NCI-H146 (cell line): Measurements from ENCODE around the gene RUVBL2.
A peak's percentile ranks its signal among the peaks of the same experiment; 100 is the strongest.

Experiments used
- DNase-seq: peaks from one replicate; lab custom pipeline; 2025; lab: John Stamatoyannopoulos, UW

Gene RUVBL2

GRCh38 chr19:48993175-48994034 lies at the start of gene RUVBL2, which contains the start of gene GYS1:
TSS of gene RUVBL2 (plus strand) at chr19:48993887. CDS start at chr19:48993912, 25 bp downstream.
TSS of gene GYS1 (minus strand) at chr19:48993309. CDS start at chr19:48993112, 197 bp downstream.
- peak; percentile 100 for DNase-seq

GRCh38 chr19:48945415-48945814 lies 48.3 kb upstream of the RUVBL2 start:
- DNase-seq, result no peak

DNA sequence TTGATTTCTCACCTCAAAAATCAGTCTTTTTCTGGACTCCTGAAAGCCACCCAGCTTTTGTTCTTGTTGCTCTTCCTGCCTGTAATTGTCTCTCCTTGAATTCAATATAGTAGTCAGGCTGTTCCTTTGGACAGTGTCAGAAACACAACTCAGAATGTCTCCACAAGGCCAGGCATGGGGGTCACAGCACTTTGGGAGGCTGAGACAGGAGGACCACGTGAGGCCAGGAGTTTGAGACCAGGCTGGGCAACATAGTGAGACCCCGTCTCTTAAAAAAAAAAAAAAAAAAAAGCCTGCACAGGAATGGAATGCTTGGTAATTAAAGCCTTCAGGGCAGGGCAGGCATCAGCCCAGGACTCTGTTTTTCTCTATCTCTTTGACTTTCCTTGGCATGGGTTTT lies 47.9 kb upstream of the RUVBL2 start:
- DNase-seq, result no peak

- DNase-seq, result no peak
These were observed 47.0 kb upstream of the RUVBL2 start for GRCh38 chr19:48946463-48947257.

- no peak for DNase-seq
These were observed 46.5 kb upstream of the RUVBL2 start for GRCh38 chr19:48947258-48947542.

- DNase-seq, result no peak
These were observed 43.5 kb upstream of the RUVBL2 start for GRCh38 chr19:48950159-48950558.

GRCh38 chr19:48950830-48951519 lies 42.7 kb upstream of the RUVBL2 start:
- DNase-seq, result no peak

- DNase-seq, result no peak
These were observed 40.5 kb upstream of the RUVBL2 start for GRCh38 chr19:48953141-48953540.

DNA sequence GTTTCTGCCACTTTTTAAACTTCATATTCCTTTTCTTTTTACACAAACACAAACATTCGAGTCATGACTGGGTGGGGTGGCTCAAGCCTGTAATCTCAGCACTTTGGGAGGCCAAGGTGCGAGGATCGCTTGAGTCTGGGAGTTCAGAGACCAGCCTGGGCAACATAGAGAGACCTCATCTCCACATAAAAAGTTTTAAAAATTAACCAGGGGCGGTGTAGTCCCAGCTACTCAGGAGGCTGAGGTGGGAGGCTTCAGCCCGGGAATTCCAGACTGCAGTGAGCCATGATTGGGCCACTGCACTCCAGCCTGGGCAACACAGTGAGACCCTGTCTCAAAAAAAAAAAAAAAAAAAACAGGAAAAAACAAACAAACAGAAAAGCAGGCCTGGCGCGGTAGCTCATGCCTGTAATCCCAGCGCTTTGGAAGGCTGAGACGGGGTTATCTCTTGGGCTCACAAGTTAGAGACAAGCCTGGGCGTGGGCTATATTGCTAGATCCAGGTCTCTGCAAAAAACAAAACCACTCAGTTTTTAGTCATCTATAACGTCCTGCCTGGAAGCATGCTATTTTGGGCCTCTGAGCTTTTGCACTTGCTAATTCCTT lies 39.6 kb upstream of the RUVBL2 start:
- no peak for DNase-seq

- peak; percentile 98 for DNase-seq
These were observed 38.9 kb upstream of the RUVBL2 start, which contains the start of gene BAX for GRCh38 chr19:48954595-48955307. TSS of gene BAX (plus strand) at chr19:48954875. CDS start at chr19:48954929, 54 bp downstream.

DNA sequence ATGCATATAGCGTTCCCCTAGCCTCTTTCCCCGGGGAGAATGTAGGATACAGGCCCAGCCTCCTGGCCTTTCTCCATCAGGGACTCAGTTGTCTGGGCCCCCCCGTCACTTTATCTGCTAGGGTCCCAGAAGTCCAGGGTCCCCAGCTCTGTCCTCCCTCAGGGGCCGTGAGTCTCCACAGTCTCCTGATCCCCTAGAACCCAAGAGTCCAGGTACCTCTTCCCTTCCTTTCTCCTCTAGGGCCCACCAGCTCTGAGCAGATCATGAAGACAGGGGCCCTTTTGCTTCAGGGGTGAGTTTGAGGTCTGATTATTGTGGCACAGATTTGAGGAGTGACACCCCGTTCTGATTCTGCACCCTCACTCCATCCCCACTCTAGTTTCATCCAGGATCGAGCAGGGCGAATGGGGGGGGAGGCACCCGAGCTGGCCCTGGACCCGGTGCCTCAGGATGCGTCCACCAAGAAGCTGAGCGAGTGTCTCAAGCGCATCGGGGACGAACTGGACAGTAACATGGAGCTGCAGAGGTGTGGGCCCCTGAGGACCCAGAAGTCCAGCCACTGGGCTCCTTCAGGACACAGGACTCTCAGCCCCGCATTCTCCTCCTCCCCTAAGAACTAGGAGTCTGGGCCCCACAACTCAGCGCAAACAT lies 38.3 kb upstream of the RUVBL2 start:
- DNase-seq, result no peak

DNA sequence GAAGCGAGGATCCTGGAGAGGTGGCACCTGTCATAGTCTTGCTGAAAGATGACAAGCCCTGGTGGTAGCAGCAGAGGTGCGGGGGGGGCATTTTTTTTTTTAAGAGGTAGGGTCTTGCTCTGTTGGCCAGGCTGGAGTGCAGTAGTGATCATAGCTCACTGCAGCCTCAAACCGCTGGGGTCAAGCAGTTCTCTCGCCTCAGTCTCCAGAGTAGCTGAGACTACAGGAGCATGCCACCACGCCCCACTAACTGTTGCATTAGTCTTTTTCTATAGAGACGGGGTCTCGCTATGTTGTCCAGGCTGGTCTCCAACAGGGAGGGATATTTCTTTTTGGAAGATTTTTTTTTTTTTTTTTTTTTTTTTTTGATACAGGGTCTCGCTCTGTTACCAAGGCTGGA lies 35.7 kb upstream of the RUVBL2 start:
- DNase-seq, result no peak

- DNase-seq, result no peak
These were observed 34.1 kb upstream of the RUVBL2 start for GRCh38 chr19:48959341-48960239.

- no peak for DNase-seq
These were observed 32.5 kb upstream of the RUVBL2 start for GRCh38 chr19:48961051-48961649.

DNA sequence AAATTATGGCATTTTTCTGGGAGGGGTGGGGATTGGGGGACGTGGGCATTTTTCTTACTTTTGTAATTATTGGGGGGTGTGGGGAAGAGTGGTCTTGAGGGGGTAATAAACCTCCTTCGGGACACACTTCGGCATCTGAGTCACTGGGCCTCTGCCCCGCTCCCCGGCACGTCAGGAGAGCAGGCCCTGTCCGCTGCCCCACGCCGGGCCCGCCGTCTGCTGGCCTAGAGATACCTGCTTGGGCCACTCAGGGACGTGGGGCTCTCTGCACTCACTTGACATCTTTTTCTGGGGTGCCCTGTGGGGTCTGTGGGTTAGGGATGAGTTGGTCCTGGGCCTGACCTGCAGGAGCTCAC lies 32.0 kb upstream of the RUVBL2 start:
- DNase-seq, result no peak

DNA sequence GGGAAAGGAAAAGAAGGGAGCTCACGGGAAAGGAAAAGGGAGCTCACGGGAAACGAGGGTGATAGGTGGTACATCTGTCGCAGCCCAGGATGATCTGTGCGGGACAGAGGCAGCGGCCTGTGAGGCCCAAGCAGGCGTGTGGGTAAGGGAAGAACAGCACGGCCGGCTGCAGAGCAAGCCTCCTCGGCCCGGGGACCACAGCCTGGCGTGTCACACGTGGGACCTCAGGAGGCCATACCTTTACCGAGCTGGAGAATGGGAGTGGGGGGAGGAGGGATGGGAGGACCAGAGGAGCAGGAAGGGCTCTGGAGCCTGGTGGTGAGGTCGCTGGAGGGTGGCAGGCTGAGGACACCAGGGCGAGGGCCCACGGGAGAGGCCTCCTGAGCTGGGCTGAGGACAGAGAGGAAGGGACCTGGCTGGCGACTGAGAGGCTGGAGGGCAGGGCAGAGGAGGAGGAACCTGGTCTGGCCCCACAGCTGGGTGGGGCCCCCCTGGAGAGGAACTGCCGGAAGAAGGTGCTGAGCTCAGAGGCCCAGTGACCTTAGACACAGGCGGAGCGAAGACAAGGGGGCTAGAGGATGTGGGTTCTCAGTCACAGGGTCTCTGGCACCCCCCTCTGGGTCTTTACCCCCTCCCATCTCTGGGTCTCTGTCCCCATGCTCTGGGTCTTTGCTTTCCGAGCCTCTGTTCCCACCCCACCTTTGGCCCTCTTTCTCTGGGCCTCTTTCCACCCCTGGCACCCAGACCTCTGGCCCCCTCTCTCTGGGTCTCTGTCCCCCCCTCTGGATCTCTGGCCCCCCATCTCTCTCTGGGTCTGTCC lies 31.4 kb upstream of the RUVBL2 start:
- DNase-seq, result no peak

DNA sequence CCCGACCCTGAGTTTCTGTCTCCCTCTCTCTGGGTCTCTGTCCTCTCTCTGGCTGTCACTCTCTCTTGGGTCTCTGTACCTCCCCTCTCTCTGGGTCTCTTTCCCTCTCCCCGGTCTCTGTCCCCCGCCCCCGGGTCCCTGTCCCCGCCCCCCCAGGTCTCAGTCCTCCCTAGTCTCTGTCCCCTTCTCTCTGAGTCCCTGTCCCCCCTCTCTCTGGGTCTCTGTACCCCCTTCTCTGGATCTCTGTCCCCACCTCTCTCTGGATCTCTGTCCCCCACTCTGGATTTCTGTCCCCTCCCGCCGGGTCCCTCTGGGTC lies 30.9 kb upstream of the RUVBL2 start:
- no peak for DNase-seq

GRCh38 chr19:48963371-48964204 lies 30.1 kb upstream of the RUVBL2 start:
- DNase-seq, result peak; percentile 22
